ENCODE measurements around the gene PRB2.

- TF ChIP-seq, protein P1, sequence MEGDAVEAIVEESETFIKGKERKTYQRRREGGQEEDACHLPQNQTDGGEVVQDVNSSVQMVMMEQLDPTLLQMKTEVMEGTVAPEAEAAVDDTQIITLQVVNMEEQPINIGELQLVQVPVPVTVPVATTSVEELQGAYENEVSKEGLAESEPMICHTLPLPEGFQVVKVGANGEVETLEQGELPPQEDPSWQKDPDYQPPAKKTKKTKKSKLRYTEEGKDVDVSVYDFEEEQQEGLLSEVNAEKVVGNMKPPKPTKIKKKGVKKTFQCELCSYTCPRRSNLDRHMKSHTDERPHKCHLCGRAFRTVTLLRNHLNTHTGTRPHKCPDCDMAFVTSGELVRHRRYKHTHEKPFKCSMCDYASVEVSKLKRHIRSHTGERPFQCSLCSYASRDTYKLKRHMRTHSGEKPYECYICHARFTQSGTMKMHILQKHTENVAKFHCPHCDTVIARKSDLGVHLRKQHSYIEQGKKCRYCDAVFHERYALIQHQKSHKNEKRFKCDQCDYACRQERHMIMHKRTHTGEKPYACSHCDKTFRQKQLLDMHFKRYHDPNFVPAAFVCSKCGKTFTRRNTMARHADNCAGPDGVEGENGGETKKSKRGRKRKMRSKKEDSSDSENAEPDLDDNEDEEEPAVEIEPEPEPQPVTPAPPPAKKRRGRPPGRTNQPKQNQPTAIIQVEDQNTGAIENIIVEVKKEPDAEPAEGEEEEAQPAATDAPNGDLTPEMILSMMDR (IDR thresholded peaks at IDR 0.05 in 8 of 11, conservative IDR thresholded peaks at IDR 0.05 in 3 of 11): no peak
- no peak for TF ChIP-seq POLR2AphosphoS5 (IDR thresholded peaks at IDR 0.05)
- TF ChIP-seq POLR2A (IDR thresholded peaks at IDR 0.05): no peak
Observed at GRCh38 chr12:11344500-11344899, 50.9 kb downstream of the PRB2 start.
